H1 (cell line): ENCODE data around the gene SPIRE2. TPM values are rescaled to one million over a fixed set of nuclear protein-coding genes. Genes with fewer than 3 reads are reported as not detected.
"Not testable (repeated sequence)": the region's sequence is repeated elsewhere in the genome, so short reads cannot be mapped to it uniquely, and the experiment has no call there.

Source experiments
- CTCF ChIA-PET: fragments of 300-600 bp; sonication (Branson Sonifier 250); formaldehyde crosslinking; loops from one replicate; lab custom pipeline; 2021; ENCODE audit not compliant: partially characterized antibody; lab: Charles Lee
- POLR2A ChIA-PET: fragments of 300-600 bp; sonication (Branson Sonifier 250); formaldehyde crosslinking; loops from one replicate; lab custom pipeline; 2021; ENCODE audit warnings: inconsistent platforms; ENCODE audit not compliant: partially characterized antibody; lab: Charles Lee
- DNase-seq, 2 experiments: peaks; one replicate each; pipeline versions ENCODE4 v3.0.0 to v3.0.0-alpha.2; 2010 to 2022; ENCODE audit warnings: low spot score in 2 of 2, low read depth in 1 of 2, mixed read lengths in 1 of 2
- FAIRE-seq: peaks from 2 replicates; lab custom pipeline; 2011; peaks lifted over from hg19 to GRCh38; lab: Jason Lieb, UNC
- H2AFZ ChIP-seq: 2 replicates; pipeline ENCODE4 v1.8.1; 2012; ENCODE audit warnings: low read length, inconsistent platforms
- H2AK5ac ChIP-seq: 2 replicates; pipeline ENCODE4 v1.6.1; 2013; ENCODE audit warnings: low read depth, low read length
- H2BK120ac ChIP-seq: replicated peaks from 2 replicates; pipeline ENCODE3; 2013; ENCODE audit warnings: low read depth, low read length, inconsistent platforms
- H2BK12ac ChIP-seq: 2 replicates; pipeline ENCODE4 v1.6.1; 2013; ENCODE audit warnings: low read depth, low read length
- H2BK15ac ChIP-seq: 2 replicates; pipeline ENCODE4 v1.6.1; 2013; ENCODE audit warnings: low read length
- H2BK20ac ChIP-seq: 2 replicates; pipeline ENCODE4 v1.6.1; 2013; ENCODE audit warnings: low read length
- H2BK5ac ChIP-seq: 2 replicates; pipeline ENCODE4 v1.6.1; 2013; ENCODE audit warnings: low read depth, low read length
- H3K14ac ChIP-seq: 2 replicates; pipeline ENCODE4 v1.6.1; 2013; ENCODE audit warnings: inconsistent platforms; ENCODE audit not compliant: insufficient read length
- H3K18ac ChIP-seq: 2 replicates; pipeline ENCODE4 v1.6.1; 2013; ENCODE audit warnings: low read length; ENCODE audit errors: extremely low read depth
- H3K23ac ChIP-seq: 2 replicates; pipeline ENCODE4 v1.6.1; 2013; ENCODE audit warnings: inconsistent platforms; ENCODE audit not compliant: insufficient read length
- H3K23me2 ChIP-seq: 2 replicates; pipeline ENCODE4 v1.6.1; 2013; ENCODE audit warnings: low read depth, low read length
- H3K27ac ChIP-seq: 2 replicates; pipeline ENCODE4 v1.6.1; 2011; ENCODE audit warnings: low read depth, low read length, inconsistent platforms
- H3K27me3 ChIP-seq, 4 experiments: replicated peaks in 1 of 4; 1 replicate in 1 of 4; 2 replicates in 3 of 4; pipeline versions ENCODE4 v1.6.1 to v1.8.1; 2011 to 2013; ENCODE audit warnings: low read length in 3 of 4, mild to moderate bottlenecking in 3 of 4, inconsistent platforms in 2 of 4, mixed read lengths in 2 of 4, moderate library complexity in 1 of 4; ENCODE audit not compliant: control insufficient read depth in 3 of 4, insufficient read depth in 3 of 4; ENCODE audit errors: extremely low read depth in 1 of 4
- H3K36me3 ChIP-seq, 4 experiments: 2 replicates each; pipeline versions ENCODE4 v1.6.1 to v1.8.1; 2011 to 2013; ENCODE audit warnings: mild to moderate bottlenecking in 4 of 4, low read length in 3 of 4, moderate library complexity in 2 of 4, control low read depth in 1 of 4, inconsistent platforms in 1 of 4; ENCODE audit not compliant: insufficient read depth in 4 of 4, control insufficient read depth in 2 of 4
- H3K4ac ChIP-seq: replicated peaks from 2 replicates; pipeline ENCODE3; 2013; ENCODE audit warnings: low read length, low read depth, mixed read lengths, inconsistent platforms; ENCODE audit not compliant: insufficient read length
- H3K4me1 ChIP-seq, 4 experiments: replicated peaks in 1 of 4; 1 replicate in 1 of 4; 2 replicates in 3 of 4; pipeline versions ENCODE4 v1.6.1 to v1.8.1; 2011 to 2013; ENCODE audit warnings: low read length in 3 of 4, inconsistent platforms in 2 of 4, mixed read lengths in 1 of 4; ENCODE audit not compliant: insufficient read depth in 4 of 4, control insufficient read depth in 3 of 4
- H3K4me2 ChIP-seq, 2 experiments: 2 replicates each; pipeline versions ENCODE4 v1.6.1 to v1.8.1; 2011 to 2013; ENCODE audit warnings: low read depth in 2 of 2, low read length in 2 of 2, control low read depth in 1 of 2, inconsistent platforms in 1 of 2, mild to moderate bottlenecking in 1 of 2; ENCODE audit not compliant: insufficient read depth in 1 of 2
- H3K4me3 ChIP-seq, 4 experiments: fragments of 200-600, 300-600 bp in 1 of 4; sonication (generic), shearing (Covaris generic), sonication (Bioruptor Twin) in 1 of 4; 2 replicates each; pipeline versions ENCODE4 v1.5.1 to v1.8.1; 2011 to 2016; ENCODE audit warnings: low read length in 4 of 4, low read depth in 3 of 4, control low read depth in 2 of 4, inconsistent platforms in 2 of 4, mild to moderate bottlenecking in 2 of 4, mixed read lengths in 1 of 4, moderate library complexity in 1 of 4; ENCODE audit not compliant: insufficient read depth in 2 of 4; ENCODE audit errors: extremely low read depth in 1 of 4
- H3K56ac ChIP-seq: replicated peaks from 2 replicates; pipeline ENCODE3; 2013; ENCODE audit warnings: low read depth, mild to moderate bottlenecking, mixed read lengths, low read length, inconsistent platforms; ENCODE audit not compliant: insufficient read length
- H3K79me1 ChIP-seq: 2 replicates; pipeline ENCODE4 v1.6.1; 2013; ENCODE audit warnings: low read depth, low read length, control low read depth
- H3K79me2 ChIP-seq, 2 experiments: 2 replicates each; pipeline versions ENCODE4 v1.6.1 to v1.8.1; 2012 to 2013; ENCODE audit warnings: low read length in 2 of 2, mild to moderate bottlenecking in 2 of 2, inconsistent platforms in 1 of 2; ENCODE audit not compliant: insufficient read depth in 2 of 2, control insufficient read depth in 1 of 2
- H3K9ac ChIP-seq, 4 experiments: replicated peaks in 1 of 4; 1 replicate in 1 of 4; 2 replicates in 3 of 4; pipeline versions ENCODE4 v1.6.1 to v1.8.1; 2011 to 2013; ENCODE audit warnings: low read depth in 3 of 4, low read length in 3 of 4, control low read depth in 2 of 4, mild to moderate bottlenecking in 2 of 4, moderate library complexity in 2 of 4, inconsistent platforms in 1 of 4; ENCODE audit errors: extremely low read depth in 1 of 4
- H3K9me3 ChIP-seq, 2 experiments: 2 replicates each; pipeline versions ENCODE4 v1.6.1 to v1.8.1; 2012 to 2013; ENCODE audit warnings: mild to moderate bottlenecking in 2 of 2, moderate library complexity in 2 of 2, control low read depth in 1 of 2, inconsistent platforms in 1 of 2, low read depth in 1 of 2, low read length in 1 of 2, mixed read lengths in 1 of 2; ENCODE audit not compliant: insufficient read depth in 2 of 2
- H4K20me1 ChIP-seq, 2 experiments: replicated peaks in 1 of 2; 2 replicates each; pipeline versions ENCODE3 to v1.8.1; 2011 to 2013; ENCODE audit warnings: inconsistent platforms in 2 of 2, low read length in 2 of 2, mild to moderate bottlenecking in 1 of 2; ENCODE audit not compliant: insufficient read depth in 2 of 2, control insufficient read depth in 1 of 2
- H4K5ac ChIP-seq: 2 replicates; pipeline ENCODE4 v1.6.1; 2013; ENCODE audit warnings: low read length, low read depth, mixed read lengths, inconsistent platforms; ENCODE audit not compliant: insufficient read length
- H4K8ac ChIP-seq: 2 replicates; pipeline ENCODE4 v1.8.0; 2013; ENCODE audit warnings: mild to moderate bottlenecking, moderate library complexity, low read length, inconsistent platforms; ENCODE audit not compliant: insufficient read depth; ENCODE audit errors: extremely low read depth
- H4K91ac ChIP-seq: replicated peaks from 2 replicates; pipeline ENCODE3; 2013; ENCODE audit warnings: low read length, mixed read lengths, inconsistent platforms; ENCODE audit not compliant: insufficient read length
- WGBS, 2 experiments: shearing (Covaris generic) in 1 of 2; methylation state at CpG; one replicate each; pipeline versions ENCODE4 v1.1.6 to v1.1.7; 2013 to 2015; ENCODE audit warnings: low lambda C conversion rate in 2 of 2, mixed read lengths in 2 of 2, inconsistent platforms in 1 of 2, low coverage in 1 of 2, missing lambda C conversion rate in 1 of 2; ENCODE audit not compliant: insufficient replicate concordance in 2 of 2, insufficient coverage in 1 of 2, insufficient read length in 1 of 2; ENCODE audit errors: extremely low coverage in 1 of 2, missing lambda C conversion rate in 1 of 2; 5-methylcytosine and 5-hydroxymethylcytosine counted together
- polyA plus RNA-seq, 7 experiments: library from polyadenylated mRNA; depleted of rRNA in 3 of 7; stranded (reverse) in 5 of 7; unstranded in 2 of 7; fragments of >200 nt in 5 of 7; fragments of 200-250 nt in 2 of 7; gene quantifications; 1 replicate in 5 of 7; 2 replicates in 1 of 7; 4 replicates in 1 of 7; pipeline versions ENCODE4 v1.2.1 to v1.2.3, GENCODE V29; 2011 to 2013; ENCODE audit warnings: missing spikeins in 2 of 7, mixed read lengths in 2 of 7
- total RNA-seq: library from RNA; stranded (reverse); fragmentation: NEBNext Ultra II Directional; extraction: Animal tissue kit (Norgen Biotek cat#: 25700); gene quantifications from 2 replicates; pipeline ENCODE4 v1.2.1, GENCODE V29; 2021

Gene SPIRE2
- total and polyA plus RNA-seq, 2 of the 8 experiments (the other 6 are each of a cell fraction or from before 2014, with no cell fraction given): 7.4 to 15.4 TPM

DNA sequence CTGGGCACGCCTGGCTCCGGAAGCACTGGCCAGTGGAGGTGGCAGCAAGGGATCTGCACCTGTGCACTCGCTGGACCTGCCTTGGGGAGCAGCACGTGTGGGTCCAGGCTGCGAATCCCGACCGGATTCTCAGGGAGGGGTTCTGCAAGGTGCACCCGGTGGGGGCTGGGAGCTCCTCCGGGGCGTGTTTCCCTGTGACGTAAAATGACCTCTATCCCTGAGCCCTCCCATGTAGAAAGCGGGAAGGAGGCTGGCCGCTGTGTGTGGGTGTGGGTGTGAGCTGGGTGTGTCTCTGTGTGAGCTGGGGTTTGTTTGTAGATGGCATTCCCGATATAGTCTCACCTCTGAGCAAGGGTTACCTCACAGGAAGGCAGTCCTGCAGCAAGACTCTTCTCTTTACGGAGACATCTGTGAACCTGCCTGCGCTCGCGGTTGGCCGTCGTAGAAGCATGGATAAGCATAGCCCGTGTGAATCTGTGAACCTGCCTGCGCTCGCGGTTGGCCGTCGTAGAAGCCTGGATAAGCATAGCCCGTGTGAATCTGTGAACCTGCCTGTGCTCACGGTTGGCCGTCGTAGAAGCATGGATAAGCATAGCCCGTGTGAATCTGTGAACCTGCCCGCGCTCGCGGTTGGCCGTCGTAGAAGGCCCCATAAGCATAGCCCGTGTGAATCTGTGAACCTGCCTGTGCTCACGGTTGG is 5.5 kb downstream of the SPIRE2 start:
- CTCF ChIA-PET: interaction anchor here (0.6 to 2.2 kb wide), 3 partner anchors 20 to 77 kb away, joined by 3 to 6 read pairs (median 4); no protein-coding TSS in a partner anchor
- H2BK15ac ChIP-seq, H3K23ac ChIP-seq, H3K79me1 ChIP-seq, H3K4me3 ChIP-seq, H3K4me2 ChIP-seq, H4K20me1 ChIP-seq, H3K4me1 ChIP-seq, H3K9me3 ChIP-seq, H3K36me3 ChIP-seq, H2BK12ac ChIP-seq, H3K27ac ChIP-seq, H3K14ac ChIP-seq, DNase-seq, H2BK120ac ChIP-seq, H3K4ac ChIP-seq, POLR2A ChIA-PET, H2AK5ac ChIP-seq, H3K9ac ChIP-seq, H3K27me3 ChIP-seq, H3K18ac ChIP-seq, H2BK20ac ChIP-seq, H3K56ac ChIP-seq, H4K5ac ChIP-seq, FAIRE-seq, H3K79me2 ChIP-seq, H4K8ac ChIP-seq, H3K23me2 ChIP-seq, H4K91ac ChIP-seq, H2BK5ac ChIP-seq, H2AFZ ChIP-seq: not testable (repeated sequence)
- WGBS, 2 experiments: 95% methylated on average over 35 of the region's 39 CpGs; no CpG with 5 or more reads in 1 of the 2 experiments
